SK-N-MC (cell line): ENCODE measurements around the gene AQP2.

Experiments
- DNase-seq: peaks from one replicate; pipeline ENCODE4 v3.0.0-alpha.2; 2011; ENCODE audit warnings: low read depth, low spot score
- H3K27ac ChIP-seq: fragments of 200-600 bp; sonication (generic); 2 replicates; pipeline ENCODE4 v1.5.1; 2016; ENCODE audit warnings: mixed run types
- H3K36me3 ChIP-seq: fragments of 200-600 bp; sonication (generic); 2 replicates; pipeline ENCODE4 v1.6.1; 2017; ENCODE audit warnings: antibody characterized with exemption, low read length, mixed read lengths; ENCODE audit not compliant: insufficient read depth
- H3K4me3 ChIP-seq: fragments of 200-600 bp; sonication (generic); 2 replicates; pipeline ENCODE4 v1.5.1; 2016
- H3K9ac ChIP-seq: fragments of 200-600 bp; sonication (generic); 2 replicates; pipeline ENCODE4 v1.8.0; 2017; ENCODE audit warnings: mixed run types, mixed read lengths; ENCODE audit not compliant: insufficient read length
- H3K9me3 ChIP-seq: fragments of 200-600 bp; sonication (generic); 2 replicates; pipeline ENCODE4 v1.6.1; 2017; ENCODE audit warnings: low read depth, mild to moderate bottlenecking, antibody characterized with exemption, low read length, moderate library complexity, mixed read lengths
- EZH2 ChIP-seq: fragments of 200-600 bp; sonication (generic); IDR thresholded peaks from one replicate; pipeline ENCODE4 v1.6.1; 2017; ENCODE audit warnings: antibody characterized with exemption
- FOXP2 ChIP-seq: optimal IDR thresholded peaks from 2 replicates; pipeline ENCODE3; 2011; ENCODE audit warnings: mild to moderate bottlenecking, moderate library complexity; ENCODE audit not compliant: insufficient read depth; ENCODE audit errors: extremely low read length, control extremely low read depth
- POLR2AphosphoS5 ChIP-seq: IDR thresholded peaks from 2 replicates; pipeline ENCODE4 v1.6.1; 2012; ENCODE audit warnings: mild to moderate bottlenecking, low read depth, low read length, borderline replicate concordance

AQP2 gene

DNA sequence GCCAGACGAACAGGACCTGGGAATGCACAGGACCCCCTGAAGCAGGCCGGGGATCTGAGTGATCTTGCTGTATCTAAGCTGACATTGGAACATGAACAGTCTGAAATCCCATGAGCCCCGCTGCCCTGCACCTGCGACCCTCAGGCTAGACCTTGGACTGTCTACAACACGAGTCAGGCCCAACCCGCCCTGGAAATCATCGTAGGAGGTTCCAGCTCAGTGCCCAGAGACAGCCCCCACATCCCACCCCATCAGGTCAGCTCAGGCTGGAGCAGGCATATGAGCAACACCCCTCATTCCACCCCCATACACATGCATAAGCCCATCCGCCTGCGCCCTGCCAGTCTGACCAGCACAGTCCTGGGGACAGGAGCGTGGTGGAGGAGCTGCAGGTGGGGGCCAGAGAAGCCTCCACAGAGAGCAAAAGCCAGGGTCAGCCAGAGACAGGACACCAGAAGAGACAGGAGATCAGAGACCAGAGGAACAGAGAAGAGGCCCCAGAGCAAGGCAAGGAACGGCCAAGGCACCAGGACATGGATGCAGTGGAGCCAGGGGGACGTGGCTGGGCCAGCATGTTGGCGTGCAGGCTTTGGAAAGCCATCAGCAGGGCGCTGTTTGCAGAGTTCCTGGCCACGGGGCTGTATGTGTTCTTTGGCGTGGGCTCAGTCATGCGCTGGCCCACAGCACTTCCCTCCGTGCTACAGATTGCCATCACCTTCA lies 22.3 kb downstream of the AQP2 start, which contains the start of gene AQP6:
TSS of gene AQP6 (plus strand) at position 307 of the 720 bp plus-strand sequence. CDS start at position 534, 227 bp downstream.
- no peaks in the 10 kb centered on the region for H3K9me3 ChIP-seq
- no peaks in the 10 kb centered on the region for H3K36me3 ChIP-seq
- H3K27ac ChIP-seq, result no peak within 1 kb of the TSS
- no peak within 1 kb of the TSS for H3K9ac ChIP-seq
- no peak for DNase-seq
- no peak within 1 kb of the TSS for H3K4me3 ChIP-seq
- TF ChIP-seq FOXP2 (no peak), EZH2 (no peak), POLR2AphosphoS5 (no peak)

DNA sequence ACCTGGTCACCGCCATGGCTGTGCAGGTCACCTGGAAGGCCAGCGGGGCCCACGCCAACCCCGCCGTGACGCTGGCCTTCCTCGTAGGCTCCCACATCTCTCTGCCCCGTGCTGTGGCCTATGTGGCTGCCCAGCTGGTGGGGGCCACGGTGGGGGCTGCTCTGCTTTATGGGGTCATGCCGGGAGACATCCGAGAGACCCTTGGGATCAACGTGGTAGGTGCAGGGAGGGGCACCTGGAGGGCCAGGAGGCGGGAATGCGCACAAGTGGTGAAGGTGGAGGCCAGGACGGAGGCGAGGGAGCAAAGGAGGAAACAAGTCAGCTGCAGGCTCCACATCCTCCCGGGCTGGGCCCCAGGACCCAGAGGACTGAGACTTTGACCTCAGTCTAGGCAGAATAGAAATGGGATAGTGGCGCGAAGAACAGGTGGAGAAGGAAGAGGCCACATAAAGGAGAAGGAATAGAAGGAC lies 22.9 kb downstream of the AQP2 start:
- H3K36me3 ChIP-seq, result no peaks in the 10 kb centered on the region
- no peak overlapping the region for H3K9ac ChIP-seq
- TF ChIP-seq FOXP2, result no peak
- no peak for TF ChIP-seq EZH2
- TF ChIP-seq POLR2AphosphoS5, result no peak
- no peak overlapping the region for H3K27ac ChIP-seq
- DNase-seq, result no peak
- no peaks in the 10 kb centered on the region for H3K9me3 ChIP-seq
- no peak overlapping the region for H3K4me3 ChIP-seq

DNA sequence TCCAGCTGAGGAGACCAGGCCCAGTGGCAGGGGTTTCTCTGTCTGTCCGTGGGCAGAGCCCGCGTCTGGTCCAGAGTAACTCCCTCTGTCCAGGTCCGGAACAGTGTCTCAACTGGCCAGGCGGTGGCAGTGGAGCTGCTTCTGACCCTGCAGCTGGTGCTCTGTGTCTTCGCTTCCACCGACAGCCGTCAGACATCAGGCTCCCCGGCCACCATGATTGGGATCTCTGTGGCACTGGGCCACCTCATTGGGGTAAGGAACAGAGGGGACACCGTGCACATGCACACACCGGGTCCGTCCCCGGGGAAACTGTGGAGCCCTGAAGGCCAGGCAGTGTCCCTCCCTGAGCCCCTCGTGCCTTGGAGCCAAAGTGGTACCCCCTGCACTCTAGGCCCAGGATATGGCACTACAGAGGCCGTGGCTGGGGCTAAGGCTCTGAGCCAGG lies 23.7 kb downstream of the AQP2 start:
- H3K4me3 ChIP-seq, result no peak overlapping the region
- no peaks in the 10 kb centered on the region for H3K9me3 ChIP-seq
- no peak for DNase-seq
- H3K9ac ChIP-seq, result no peak overlapping the region
- TF ChIP-seq FOXP2 (no peak), POLR2AphosphoS5 (no peak), EZH2 (no peak)
- H3K36me3 ChIP-seq, result no peaks in the 10 kb centered on the region
- no peak overlapping the region for H3K27ac ChIP-seq

DNA sequence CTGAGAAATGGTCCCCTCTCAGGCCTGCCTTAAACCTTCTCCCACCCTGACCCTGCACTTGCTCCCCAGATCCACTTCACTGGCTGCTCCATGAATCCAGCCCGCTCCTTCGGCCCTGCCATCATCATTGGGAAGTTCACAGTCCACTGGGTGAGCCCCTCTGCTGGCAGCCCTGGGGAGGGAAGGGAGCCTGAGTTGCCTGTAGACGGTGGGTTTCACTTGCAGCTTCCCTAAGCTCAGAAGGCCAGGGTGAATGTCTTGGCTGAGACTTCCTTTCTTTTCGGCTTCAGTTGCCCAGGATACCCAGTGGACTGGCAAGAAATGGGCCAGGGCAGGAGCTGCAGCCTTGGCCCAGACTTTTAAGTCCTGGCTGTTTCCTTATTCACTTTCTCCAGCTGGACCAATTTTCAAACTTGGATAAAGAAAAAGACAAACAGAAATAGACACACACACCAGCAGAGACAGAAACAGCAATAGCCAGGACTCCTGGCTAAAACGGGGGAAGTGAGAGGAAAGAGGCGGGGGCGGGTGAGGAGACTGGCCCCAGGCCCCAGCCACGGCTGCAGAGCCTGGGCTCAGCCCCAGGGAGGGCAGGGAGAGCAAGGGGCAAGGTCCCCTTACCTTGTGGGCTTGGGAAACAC lies 24.3 kb downstream of the AQP2 start:
- H3K9me3 ChIP-seq, result no peaks in the 10 kb centered on the region
- no peak overlapping the region for H3K4me3 ChIP-seq
- no peaks in the 10 kb centered on the region for H3K36me3 ChIP-seq
- TF ChIP-seq FOXP2, result no peak
- H3K27ac ChIP-seq, result no peak overlapping the region
- no peak overlapping the region for H3K9ac ChIP-seq
- DNase-seq, result no peak

DNA sequence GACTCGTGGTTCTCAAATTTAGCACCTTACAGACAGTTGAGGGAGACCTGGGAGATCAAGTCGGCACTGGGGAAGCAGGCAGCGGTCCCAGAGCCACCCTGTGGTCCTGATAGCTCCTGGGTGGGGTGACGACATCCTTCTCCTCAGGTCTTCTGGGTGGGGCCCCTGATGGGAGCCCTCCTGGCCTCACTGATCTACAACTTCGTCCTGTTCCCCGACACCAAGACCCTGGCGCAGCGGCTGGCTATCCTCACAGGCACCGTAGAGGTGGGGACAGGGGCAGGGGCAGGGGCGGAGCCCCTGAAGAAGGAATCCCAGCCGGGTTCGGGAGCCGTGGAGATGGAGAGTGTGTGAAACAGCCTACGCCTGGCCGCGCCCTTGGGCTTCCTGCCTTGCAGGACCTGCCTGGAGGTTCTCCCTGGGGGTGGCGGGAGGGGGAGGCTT lies 24.8 kb downstream of the AQP2 start:
- DNase-seq, result no peak
- Histone ChIP-seq H3K36me3 (no peaks in the 10 kb centered on the region), H3K4me3 (no peak overlapping the region), H3K9me3 (no peaks in the 10 kb centered on the region), H3K9ac (no peak overlapping the region), H3K27ac (no peak overlapping the region)
- TF ChIP-seq POLR2AphosphoS5 (no peak), FOXP2 (no peak), EZH2 (no peak)

DNA sequence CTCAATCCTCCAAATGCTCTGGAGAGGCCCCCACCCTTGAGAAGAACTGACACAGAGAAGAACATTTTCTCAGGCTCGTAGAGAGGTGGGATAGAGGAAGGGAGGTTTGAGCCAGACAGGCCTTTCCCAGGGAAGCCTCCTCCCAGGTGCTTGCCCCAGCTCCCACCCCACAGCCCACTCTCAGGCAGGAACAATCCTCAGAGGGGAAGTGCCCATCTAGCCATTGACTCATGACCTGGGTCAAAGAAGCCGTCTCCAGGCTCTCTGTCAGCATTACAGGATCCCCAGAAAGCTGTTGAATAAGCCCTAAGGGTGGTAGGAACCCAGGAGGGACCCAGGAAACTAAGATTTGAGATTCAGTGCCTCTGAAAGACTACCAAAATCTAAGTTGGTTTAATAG lies 26.0 kb downstream of the AQP2 start:
- no peak for DNase-seq
- Histone ChIP-seq H3K9me3 (no peaks in the 10 kb centered on the region), H3K4me3 (no peak overlapping the region), H3K9ac (no peak overlapping the region), H3K36me3 (no peaks in the 10 kb centered on the region), H3K27ac (no peak overlapping the region)
- TF ChIP-seq FOXP2 (no peak), POLR2AphosphoS5 (no peak), EZH2 (no peak)

DNA sequence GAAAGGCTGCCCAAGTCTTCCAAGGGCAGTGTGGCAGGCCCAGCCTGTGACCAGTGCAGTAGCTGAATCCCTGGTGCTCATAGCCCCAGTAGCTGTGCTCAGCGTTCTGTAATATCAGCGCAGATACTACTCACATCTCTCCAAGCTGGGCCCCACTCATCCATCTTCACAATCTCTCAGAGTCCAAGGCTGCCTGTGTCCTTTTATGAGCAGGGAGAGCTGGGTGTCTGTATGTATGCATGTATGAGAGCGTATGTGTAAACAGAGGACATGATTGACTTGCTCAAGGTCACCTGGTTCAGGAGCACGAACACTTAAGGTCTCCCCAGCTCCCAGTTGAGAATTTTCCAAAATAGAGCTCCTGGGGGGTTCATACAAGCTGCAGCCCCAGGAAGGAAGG lies 27.6 kb downstream of the AQP2 start:
- no peak overlapping the region for H3K27ac ChIP-seq
- H3K36me3 ChIP-seq, result no peaks in the 10 kb centered on the region

DNA sequence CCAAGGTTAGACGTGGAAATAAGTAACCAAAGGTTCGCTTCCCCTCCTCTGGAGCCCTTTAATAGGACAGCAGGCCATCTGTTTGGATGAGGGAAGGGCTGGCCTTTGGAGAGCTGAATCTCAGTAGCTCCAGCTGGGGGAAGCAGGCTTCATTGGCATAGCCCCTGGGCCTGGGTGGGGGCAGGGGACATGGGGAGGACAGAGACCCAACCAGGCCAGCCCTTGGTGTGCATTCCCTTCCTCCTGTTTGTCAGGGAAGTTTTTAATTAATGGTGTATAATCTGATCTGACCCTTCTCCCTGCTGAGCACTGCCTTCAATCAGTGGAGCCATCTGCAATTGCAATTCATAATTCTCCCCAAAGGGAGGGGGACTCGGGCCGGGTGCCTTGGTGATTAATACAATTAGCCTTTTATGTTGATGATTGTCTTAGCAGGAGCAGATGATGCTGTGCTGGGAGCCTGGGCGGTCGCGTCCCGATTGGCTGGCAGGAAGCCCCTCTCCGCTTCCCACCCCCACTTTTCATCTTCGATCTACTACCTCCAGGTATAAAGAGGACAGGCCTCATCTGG lies 28.6 kb downstream of the AQP2 start:
- Histone ChIP-seq H3K9me3 (no peaks in the 10 kb centered on the region), H3K36me3 (no peaks in the 10 kb centered on the region), H3K4me3 (no peak overlapping the region), H3K9ac (no peak overlapping the region), H3K27ac (no peak overlapping the region)
- DNase-seq, result no peak
- TF ChIP-seq FOXP2 (no peak), POLR2AphosphoS5 (no peak), EZH2 (no peak)

More for the DNA sequence above, 27.6 kb downstream of the AQP2 start:
- no peak for TF ChIP-seq EZH2
- TF ChIP-seq POLR2AphosphoS5, result no peak
- Histone ChIP-seq H3K9me3 (no peaks in the 10 kb centered on the region), H3K9ac (no peak overlapping the region), H3K4me3 (no peak overlapping the region)
- no peak for DNase-seq
